Stimulated activated CD8-positive, alpha-beta memory T cell treated with anti-CD3 and anti-CD28 coated beads, Interleukin-4, amount 100 ng/mL, for 48 hours (primary cell): ENCODE results near the gene CHMP6.

Source experiments
- DNase-seq: peaks from one replicate; pipeline ENCODE4 v3.0.0-alpha.2; 2020

CHMP6 gene

DNA sequence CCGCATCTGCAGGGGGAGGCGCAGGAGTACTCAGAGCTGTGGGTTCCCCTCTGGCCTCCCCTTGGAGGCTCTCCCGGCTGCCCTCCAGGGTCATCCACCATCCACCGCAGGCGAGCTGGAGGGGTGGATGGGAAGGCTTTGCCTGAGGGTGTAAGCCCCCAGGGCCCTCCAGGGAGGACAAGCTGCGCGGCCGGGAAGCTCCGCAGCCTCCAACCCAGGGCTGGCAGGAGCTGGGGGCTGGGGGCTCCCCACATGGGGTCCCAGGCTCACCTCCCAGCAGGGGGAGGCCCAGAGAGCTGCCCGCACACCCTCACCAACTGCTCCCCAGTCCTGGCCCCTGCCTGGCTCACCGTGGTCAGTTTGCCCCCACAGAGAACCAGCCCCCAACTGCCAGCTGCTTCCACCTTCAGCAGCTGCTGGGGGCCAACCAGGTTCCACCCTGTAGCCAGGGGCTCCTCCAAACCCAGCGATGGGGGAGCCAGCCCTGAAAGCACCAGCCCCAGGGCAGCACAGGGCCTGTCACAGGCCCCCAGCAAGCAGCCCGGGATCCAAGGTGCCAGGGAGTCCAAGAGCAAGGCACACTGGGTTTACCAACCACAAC is 19.8 kb upstream of the CHMP6 start:
- DNase-seq = no peak

DNA sequence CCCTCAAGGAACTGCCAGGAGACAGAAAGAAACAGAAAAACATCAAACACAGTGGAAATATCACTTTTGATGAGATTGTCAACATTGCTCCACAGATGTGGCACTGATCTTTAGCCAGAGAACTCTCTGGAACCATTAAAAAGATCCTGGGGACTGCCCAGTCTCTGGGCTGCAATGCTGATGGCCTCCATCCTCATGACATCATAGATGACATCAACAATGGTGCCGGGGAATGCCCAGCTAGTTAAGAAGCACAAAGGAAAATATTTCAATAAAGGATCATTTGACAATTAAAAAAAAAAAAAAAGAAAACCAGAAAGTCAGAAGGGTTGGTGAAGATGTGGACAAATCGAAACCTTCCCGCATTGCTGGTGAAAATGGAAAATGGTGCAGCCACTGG is 14.9 kb upstream of the CHMP6 start:
- DNase-seq = no peak

DNA sequence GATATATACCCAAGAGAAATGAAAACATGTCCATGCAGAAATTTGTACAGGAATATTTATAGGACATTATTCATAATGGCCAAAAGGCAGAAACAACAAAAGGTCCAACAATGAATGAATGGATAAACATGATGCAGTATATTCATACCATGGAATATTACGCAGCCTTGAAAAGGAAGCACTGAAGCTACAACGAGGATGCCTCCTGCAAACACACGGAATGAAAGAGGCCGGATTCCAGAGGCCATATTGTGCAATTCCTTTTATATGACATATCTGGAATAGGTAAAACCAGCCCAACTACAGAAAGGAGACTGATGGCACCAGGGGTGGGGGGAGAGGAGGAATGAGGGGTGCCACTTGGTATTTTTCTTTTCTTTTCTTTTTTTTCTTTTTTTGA is 14.5 kb upstream of the CHMP6 start:
- no peak for DNase-seq

DNA sequence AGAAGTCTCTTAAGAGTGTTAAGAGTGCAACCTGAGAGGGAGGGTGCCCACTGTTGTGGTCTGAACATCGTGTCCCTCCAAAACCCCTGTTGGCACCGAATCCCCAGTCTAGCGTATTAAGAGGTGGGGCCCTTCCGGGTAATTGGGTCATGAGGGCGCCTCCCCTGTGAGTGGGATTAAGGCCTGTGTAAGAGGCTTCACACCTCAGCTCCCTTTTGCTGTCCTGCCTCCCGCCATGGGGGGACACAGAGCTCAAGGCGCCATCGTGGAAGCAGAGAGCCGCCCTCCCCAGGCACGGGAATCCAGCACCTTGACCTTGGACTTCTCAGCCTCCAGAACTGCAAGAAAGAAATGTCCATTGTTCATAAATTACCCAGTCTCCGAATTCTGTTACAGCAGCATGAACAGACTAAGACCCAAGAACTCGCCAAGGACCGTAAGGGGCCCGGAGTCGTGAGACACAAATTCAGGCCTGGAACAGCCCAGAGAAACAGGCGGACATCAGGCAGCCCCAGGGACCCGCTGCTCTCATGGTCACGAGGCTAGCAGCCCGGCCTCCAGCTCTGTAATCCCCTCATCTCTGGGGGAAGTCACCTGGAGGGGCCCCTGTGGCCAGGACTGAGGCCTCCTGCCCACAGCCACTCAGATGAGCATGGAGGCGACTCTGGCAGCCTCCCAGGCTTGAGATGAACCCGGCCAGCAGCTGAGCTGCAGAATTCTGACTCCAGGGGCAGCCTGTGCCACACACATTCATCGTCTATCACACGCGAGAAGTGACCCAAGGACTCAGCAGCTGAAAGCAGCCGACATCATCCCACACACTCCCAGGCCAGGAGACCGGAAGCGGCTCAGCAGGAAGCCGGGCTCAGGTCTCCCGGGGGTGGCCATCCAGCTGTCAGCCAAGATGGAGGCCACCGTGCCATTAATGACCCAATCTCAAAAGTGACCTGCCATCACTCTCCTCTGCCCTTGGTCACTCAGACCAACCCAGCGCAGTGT is 12.8 kb upstream of the CHMP6 start:
- DNase-seq = no peak

DNA sequence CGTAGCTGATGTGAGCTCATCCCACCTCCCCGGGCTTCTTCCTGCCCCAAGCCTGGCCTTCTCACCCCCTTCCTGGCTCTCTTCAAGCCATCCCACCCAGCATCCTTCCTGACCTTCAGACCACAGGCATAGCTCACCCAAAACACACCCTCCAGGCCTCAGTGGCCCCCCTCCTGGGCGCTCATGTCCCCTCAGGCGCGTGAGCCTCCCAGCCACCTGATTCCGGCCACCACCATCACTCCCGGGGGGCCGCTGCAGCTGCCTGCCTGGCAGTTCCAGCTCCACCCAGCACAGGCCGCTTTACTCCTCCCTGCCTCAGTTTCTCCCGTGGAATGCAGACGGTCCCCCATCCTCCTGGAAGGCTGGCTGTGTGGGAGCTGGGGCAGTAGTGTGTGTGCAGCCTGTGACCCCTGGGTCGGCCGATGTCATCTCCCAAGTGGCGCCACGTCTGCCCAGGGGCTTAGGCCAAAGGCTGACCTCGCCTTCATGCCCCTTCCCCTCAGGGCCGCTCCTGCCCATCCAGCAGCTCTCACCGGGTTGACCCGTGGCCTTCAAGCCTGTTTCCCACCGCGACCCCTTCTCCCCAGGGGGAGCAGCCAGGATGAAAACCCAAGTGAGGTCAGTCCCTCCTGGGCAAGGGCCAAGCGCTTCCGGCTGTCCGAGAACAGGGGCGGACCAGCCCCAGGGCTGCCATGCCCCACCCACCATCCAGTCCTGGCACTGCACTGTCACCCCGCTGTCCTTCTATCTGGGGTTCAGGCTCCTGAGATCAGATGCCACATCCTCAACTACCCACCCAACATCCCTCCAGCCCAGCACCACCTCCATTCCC is 11.9 kb upstream of the CHMP6 start:
- no peak for DNase-seq

DNA sequence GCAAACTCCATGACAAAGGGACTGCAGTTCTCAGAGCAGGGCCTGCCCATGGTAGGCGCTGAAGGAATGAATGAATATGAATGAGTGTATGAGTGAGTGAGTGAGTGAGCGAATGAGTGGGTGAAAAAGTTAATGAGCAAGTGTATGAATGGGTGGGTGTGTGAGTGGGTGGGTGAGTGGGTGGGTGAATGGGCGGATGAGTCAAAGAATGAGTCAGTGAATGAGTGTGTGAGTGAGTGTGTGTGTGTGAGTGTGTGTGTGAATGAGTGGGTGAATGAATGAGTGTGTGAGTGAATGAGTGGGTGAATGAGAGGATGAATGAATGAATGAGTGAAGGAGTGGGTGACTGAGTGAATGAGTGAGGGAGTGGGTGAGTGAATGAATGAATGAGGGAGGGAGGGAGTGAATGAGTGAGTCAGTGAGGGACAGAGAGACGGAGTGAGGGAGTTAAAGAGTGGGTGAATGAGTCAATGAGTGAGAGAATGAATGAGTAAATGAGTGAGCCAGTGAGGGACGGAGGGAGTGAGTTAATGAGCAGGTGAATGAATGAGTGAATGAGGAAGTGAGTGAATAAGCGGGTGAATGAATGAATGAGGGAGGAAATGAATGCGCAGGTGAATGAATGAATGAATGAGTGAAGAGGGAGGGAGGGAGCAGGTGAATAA is 11.1 kb upstream of the CHMP6 start:
- peak; percentile 46 for DNase-seq

DNA sequence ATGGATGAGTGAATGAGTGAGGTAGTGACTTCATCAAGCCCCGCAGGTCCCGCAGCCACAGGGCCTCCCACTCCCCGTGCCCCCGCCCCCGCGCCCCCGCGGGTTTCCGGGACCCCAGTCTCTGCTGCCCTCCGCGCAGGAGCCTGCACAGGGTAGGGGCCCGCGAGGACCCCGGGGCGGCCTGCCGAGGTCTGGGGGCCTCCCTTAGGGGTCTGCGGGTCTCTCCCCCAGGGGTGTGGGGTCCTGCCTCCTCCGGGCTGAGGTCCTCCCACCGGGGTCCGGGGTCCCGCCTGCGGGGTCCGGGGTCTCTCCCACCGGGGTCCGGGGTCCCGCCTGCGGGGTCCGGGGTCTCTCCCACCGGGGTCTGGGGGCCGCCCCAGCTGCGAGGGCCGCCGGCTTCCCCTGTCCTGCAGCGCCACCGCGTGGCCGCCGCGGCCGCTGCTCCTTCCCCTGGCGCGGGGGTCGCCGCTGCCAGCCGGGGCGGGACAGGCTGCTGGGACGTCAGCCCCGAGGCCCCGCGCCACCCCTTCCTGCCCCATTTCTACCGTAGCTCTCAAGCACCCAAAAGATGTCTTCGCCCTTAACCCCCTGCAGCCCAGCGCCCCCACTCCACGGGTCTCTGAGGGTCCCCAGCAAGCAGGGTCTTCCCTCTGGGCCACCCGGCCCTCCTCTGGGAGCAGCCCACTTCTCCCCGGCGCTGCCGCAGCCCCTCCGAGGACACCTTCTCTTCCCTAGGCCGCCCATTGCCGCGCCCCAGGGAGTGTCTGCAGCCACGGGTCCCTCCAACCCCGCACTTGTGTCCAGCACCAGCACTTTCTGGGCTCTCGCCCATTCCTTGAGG is 10.4 kb upstream of the CHMP6 start:
- DNase-seq = peak; percentile 67

DNA sequence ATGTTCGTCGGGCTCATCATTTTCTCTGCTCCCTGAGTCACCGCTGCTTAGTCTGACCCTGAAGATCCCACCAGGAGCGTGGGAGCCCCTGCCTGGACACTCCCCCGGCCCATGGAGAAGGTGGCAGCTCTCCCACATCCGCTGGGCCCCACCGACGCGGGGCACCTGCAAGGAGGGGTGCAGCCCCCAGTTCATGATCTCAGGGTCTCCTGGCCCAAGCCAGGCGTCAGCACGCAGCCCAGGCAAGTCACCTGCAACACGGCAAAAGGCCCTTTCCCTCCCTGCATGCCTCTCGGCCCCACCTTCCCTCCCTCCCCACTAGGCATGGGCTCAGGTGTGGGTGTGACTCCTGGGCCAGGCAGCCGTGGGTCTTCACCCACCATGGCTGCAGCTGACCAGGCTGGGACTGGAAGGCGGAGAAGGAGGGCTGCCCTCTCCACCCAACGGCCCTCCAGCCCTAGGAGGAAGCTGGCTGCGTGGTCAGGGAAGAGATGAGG is 9.7 kb upstream of the CHMP6 start:
- DNase-seq = no peak

DNA sequence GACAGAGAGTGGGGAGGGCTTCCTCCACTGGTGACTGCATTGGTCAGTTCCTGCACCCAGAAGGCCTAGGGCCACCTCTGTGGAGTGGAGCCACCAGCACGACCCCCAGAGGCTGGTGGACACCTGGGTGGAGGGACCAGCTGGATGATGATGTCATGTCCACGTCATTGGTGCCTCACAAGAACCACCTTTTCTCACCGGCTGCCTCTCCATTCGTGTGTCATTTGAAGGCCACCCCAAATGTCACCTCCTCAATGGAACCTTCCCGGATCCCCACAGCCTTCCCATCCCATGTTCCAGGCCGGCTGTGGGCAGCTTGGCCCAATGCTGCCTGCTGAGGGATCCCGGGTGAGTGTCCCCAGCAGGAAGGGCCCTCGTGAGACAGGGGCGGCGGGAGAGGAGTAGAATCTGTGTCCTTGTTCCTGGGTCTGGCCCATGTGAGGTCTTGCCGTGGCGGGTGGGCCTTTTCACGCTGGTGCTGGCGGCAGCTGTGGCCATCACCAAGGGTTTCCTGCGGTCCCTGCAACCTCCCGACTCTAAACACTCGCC is 9.1 kb upstream of the CHMP6 start:
- no peak for DNase-seq

DNA sequence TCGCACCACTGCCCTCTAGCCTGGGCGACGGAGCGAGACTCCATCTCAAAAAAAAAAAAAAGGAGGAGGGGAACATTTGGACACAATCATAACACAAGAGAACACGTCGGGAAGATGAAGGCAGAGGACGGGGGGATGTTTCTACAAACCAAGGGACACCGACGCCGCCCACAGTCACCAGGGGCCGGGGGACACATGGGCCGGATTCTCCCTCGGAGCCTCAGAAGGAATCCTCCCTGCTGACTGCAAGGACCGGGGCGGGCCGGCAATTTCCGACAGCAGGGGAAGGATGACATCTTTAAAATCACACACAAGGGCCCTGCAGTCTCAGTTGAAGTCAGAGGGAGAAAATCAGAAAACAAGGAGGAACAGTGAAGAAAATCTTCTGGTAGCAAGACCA is 8.1 kb upstream of the CHMP6 start:
- DNase-seq = no peak

DNA sequence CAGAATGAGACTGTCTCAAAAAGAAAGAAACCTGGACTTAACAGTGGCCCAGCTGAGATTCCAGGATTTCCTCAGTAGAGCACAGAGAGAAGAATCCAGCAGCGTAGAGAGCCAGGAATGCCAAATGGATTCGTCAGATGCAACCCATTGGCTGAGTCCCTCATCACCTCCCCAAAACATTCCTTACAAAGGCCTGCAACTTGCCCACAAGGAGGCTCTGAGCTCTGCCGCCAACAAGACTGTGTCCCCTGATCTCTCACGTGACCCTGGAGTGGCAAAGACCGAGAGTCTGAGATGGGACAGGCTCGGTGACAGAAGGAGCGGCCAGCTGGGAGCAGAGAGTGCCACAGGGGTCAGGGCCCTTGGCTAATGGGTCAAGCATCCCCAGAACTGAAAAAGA is 6.9 kb upstream of the CHMP6 start:
- no peak for DNase-seq

DNA sequence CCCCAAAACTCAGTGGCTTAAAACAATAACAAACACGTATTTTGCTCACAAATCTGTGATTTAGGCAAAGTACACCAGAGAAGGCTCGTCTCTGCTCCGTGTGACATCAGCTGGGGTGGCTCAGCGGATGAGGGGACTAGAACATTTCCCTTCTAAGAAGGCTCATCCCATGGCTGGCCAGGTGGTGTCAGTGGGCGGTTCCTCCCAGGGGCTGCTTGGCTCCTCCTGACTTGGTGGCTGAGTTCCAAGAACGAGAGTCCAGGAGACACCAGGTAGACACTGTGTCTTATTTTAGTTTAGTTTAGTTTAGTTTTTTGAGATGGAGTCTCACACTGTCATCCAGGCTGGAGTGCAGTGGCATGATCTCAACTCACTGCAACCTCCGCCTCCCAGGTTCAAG is 5.6 kb upstream of the CHMP6 start:
- no peak for DNase-seq

DNA sequence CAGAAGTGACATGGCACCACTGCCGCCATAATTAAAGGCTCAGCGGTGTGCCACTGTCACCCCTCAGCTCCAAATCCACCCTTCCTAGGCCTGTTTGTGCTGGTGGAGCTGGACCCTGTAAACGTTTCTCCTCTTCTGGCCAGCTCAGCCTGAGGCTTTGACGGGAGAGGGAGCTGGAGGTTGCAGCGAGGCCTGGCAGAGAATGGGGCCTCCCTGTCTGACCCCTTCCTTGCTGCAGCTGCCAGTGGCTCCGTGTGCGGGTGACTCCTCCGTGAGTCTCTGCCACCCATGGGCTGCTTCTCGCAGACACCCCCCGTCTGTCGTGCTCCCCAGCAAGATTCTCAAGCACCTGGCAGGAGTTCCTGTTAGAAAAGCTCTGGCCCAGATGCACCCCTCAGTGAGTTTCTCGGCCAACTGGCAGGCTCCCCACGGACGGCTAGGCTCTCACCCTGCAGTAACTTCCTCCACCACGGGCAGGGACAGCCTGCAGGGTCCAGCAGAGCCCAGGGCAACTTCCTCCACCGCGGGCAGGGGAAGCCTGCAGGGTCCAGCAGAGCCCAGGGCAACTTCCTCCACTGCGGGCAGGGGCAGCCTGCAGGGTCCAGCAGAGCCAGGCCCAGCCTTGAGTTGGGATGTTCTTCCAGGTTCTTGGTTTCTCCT is 4.7 kb upstream of the CHMP6 start:
- no peak for DNase-seq

DNA sequence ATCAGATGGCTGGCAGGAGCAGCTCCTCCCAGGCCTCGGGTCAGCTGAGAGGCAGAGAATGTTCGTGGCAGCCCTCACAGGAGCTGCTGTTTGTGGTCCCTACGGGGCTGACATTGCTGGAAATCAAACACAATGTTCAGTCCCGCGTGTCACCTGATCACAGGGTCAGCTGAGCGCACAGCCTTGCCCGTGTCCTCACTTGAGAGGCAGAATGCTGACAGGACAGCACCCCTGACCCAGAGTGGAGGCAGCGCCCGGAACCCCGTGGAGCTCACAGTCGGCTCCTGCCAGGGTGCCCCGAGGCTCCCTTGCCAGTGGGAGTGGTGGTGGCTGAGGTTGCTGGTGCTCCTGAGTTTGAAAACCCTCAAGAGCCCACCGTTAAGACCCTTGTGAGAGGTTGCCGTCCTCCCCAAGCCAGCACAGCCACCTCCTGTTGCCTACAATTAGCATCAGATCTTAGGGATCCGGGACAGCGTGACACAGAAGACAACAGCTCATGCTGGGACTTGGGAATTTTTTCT is 3.6 kb upstream of the CHMP6 start:
- DNase-seq = no peak

DNA sequence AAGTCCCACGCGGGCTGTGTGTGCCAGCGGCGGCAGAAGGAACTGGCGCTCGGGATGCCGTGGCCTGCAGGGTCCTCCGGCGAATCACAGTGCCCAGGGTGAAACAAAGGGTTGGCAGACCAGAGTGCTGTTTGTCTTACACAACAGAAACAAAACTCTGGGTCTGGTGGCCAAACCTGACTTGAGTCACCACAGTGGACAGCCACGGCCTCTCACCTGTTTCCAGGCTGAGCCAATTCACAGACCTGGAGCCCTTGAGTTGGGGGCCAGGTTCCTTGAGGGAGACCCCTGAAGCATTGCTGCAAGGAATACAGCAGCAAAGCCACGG is 2.1 kb upstream of the CHMP6 start:
- no peak for DNase-seq

DNA sequence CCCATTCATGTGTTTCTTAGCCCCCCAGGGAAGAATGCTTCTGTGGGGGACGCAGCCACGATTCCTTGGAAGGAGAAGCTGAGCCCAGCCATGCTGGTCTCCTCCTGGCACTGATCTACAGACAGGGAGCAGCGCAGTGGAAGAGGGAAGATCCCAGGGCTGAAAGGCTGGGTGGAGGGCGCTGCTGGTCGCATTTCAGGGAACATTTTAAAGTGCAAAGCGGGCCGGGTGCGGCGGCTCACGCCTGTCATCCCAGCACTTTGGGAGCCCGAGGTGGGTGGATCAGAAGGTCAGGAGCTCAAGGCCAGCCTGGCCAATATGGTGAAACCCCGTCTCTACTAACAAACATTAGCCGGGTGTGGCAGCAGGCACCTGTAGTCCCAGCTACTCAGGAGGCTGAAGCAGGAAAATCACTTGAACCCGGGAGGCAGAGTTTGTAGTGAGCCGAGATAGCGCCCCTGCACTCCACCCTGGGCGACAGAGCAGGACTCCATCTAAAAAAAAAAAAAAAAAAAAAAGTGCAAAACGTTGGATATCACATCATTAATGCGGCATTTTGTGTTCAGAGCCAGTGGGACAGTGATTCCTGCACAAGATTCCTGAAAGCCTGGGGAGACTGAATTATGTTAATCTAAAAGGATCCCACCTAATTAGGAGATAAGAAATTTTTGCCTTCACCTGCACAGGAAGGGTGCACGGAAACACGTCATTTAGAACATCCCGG is 558 bp upstream of the CHMP6 start:
- DNase-seq = no peak

DNA sequence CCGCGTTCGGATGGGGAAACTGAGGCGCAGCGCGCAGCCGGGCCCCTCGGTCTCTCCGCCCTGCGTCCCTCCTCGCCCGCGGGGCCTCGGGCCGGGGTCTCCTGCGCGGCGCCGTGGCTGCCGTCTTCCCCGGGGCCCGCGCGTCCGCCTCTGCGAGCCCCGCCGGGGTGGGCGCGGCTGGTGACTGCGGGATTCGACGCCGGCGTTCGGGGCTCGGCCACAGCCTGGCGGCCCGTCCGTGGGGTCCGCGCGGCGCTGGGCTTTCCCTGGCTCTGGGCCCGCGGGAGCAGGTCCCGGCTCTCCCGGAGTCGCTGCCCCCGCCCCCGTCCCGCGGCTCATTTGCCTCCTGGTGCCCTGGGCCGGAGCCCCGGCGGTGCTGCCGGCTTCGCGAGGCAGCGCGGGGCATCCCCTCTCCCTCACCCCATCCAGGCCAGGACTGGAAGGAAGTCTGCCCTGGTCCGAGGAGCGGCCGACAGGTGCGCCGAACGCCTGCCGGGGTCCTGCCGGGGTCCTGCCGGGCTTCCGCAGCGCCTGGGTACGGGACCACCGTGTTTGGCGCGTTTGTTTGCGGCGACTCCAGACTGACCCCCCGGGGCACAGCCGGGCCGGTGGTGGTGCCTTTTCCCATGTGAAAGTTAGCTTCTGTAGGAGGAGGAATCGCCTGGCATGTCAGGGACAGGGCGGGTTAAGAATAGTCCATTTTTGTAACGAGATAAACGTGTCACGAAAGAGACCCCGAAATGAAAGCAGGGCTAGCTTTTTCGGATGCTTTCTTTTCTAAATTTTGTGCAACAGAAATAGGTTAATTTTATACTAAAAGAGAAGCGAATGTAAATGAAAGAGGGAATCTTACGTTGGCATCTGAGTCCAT is 671 bp downstream of the CHMP6 start:
- no peak for DNase-seq

DNA sequence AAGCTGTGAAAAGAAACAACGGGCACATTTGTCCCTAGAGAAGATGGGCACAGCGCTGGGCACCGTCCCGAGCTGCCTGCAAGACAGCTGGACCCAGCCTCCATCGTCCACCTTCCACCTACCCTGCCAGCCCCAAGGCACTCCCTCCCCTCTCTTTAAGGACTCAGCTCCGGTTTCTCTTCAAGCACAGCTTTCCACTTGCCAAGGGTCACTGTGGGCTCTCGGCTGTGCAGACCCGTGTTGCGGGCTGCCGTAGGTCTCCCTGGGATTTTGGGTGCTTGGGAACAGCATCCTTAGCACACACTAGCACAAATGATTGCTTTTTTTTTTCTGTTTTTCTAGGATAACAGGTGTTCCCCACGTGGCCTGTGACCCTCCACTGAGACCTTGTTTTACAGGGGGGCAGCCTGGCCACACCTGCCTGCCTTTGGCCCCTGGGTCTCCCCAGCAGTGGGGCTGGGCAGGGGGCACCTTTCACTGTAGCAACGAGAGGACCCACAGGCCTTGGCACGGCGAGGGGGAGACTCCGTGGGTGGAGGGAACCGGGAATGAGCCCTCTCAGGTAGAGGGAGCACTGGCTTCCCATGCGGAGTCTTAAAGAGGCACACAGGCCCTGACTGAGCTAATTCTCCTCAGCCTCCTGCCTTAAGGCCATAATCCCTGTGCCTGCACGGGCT is 1.4 kb downstream of the CHMP6 start:
- no peak for DNase-seq

DNA sequence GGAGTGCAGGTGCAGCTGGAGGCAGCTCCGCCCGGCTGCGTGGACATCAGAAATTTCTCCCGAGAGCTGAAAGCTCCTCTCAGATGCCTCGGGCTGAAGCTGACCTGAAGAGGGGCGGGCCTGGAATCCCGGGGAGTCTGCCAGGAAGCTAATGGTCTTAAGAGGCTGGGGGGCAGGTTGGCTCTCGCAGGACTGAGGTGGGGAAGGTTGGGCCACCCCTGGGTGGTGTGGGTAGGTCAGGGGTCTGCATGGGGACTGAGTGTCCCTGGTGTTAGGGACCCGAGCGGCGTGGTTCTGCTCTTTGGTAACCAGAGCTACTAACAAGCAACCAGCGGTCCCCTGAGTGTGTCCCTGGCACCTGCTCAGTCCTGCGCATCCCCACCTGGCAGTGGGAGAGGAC is 3.5 kb downstream of the CHMP6 start:
- DNase-seq = no peak
